HG03280 (cell line): ENCODE results near the gene TRAPPC2L.

ENCODE experiments used
- ATAC-seq: cut with Tn5 transposase; IDR thresholded peaks from one replicate; pipeline ENCODE4 v1.9.1; 2021; ENCODE audit warnings: mild to moderate bottlenecking, moderate library complexity; ENCODE audit not compliant: unreplicated experiment

TRAPPC2L gene

GRCh38 chr16:88874938-88875599 lies 18.1 kb downstream of the TRAPPC2L start:
- ATAC-seq: no peak

- ATAC-seq: no peak
Observed at GRCh38 chr16:88875703-88876234, 18.8 kb downstream of the TRAPPC2L start.

- ATAC-seq: no peak
Observed at GRCh38 chr16:88876942-88877526, 20.1 kb downstream of the TRAPPC2L start.

GRCh38 chr16:88877564-88878289 lies 20.8 kb downstream of the TRAPPC2L start:
- no peak for ATAC-seq

GRCh38 chr16:88878356-88878755 lies 21.4 kb downstream of the TRAPPC2L start:
- ATAC-seq: no peak

- no peak for ATAC-seq
Observed at GRCh38 chr16:88878967-88879787, 22.2 kb downstream of the TRAPPC2L start.

- no peak for ATAC-seq
Observed at GRCh38 chr16:88879788-88880055, 22.8 kb downstream of the TRAPPC2L start.

- ATAC-seq: no peak
Observed at GRCh38 chr16:88880226-88881006, 23.5 kb downstream of the TRAPPC2L start.

GRCh38 chr16:88881007-88881615 lies 24.2 kb downstream of the TRAPPC2L start:
- ATAC-seq: no peak

- no peak for ATAC-seq
Observed at GRCh38 chr16:88881675-88882357, 24.9 kb downstream of the TRAPPC2L start.

GRCh38 chr16:88882358-88883030 lies 25.6 kb downstream of the TRAPPC2L start:
- ATAC-seq: no peak

- ATAC-seq: no peak
Observed at GRCh38 chr16:88883117-88883895, 26.4 kb downstream of the TRAPPC2L start.

GRCh38 chr16:88883946-88884345 lies 27.0 kb downstream of the TRAPPC2L start:
- no peak for ATAC-seq

GRCh38 chr16:88884569-88885271 lies 27.8 kb downstream of the TRAPPC2L start:
- no peak for ATAC-seq

- ATAC-seq: no peak
Observed at GRCh38 chr16:88885693-88886280, 28.9 kb downstream of the TRAPPC2L start.

- no peak for ATAC-seq
Observed at GRCh38 chr16:88886420-88886844, 29.5 kb downstream of the TRAPPC2L start.

- no peak for ATAC-seq
Observed at GRCh38 chr16:88886845-88887521, 30.1 kb downstream of the TRAPPC2L start.
